Measurements from ENCODE around the gene PLG.
"Not testable (repeated sequence)": the region's sequence is repeated elsewhere in the genome, so short reads cannot be mapped to it uniquely, and the experiment has no call there.

The PLG gene

DNA sequence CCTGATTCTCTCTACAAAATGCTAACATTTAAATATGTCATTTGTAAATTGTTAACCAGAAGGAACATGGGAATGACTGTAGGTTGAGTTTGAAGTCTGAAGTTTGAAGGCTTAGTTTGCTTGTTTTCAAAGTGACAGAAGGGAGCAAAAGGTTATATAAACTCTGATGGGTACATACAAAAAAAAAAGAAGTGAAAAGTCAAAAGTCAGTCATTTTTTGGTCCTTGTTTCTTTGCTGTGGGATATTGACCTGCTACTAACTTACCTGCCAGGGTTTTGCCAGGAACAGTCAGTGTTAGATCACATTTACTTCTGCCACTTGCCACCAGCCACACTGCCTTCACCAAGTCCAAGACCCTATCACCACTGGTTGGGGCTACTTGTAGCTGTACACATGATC, 6.9 kb downstream of the PLG start:
- not testable (repeated sequence) for DNase-seq

DNA sequence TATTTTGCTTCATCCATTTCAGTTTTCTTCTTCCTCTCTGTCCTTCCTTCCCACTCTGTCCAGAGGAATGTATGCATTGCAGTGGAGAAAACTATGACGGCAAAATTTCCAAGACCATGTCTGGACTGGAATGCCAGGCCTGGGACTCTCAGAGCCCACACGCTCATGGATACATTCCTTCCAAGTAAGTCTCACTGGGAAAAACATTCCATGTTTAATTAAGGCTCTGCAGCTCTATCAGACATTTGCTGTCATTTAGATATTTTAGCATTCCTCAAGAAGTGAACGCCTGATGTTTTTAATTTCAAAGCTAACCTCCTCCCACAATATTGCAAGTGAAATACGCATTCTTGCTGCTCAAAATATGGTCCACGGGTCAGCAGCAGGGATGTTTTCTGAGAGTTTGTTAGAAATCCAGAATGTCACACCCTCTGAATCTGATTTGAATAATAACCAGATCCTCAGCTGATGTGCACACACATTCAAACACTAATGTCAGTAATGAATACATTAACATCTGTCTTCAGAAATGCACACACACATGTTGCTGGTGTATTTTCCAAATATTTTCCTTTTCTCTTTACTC, 12.8 kb downstream of the PLG start:
- DNase-seq, result no peak

DNA sequence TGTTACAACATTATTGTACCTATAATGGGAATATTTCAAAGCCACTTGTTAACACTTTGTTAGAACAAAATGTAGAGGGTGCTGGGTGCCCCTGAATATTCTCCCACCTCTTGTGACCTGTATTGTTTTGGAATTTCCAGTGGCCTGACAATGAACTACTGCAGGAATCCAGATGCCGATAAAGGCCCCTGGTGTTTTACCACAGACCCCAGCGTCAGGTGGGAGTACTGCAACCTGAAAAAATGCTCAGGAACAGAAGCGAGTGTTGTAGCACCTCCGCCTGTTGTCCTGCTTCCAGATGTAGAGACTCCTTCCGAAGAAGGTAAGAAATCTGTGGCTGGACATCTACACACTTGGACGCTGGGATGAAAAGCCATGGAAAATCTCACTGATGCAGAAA, 28.9 kb downstream of the PLG start:
- no peak for DNase-seq

DNA sequence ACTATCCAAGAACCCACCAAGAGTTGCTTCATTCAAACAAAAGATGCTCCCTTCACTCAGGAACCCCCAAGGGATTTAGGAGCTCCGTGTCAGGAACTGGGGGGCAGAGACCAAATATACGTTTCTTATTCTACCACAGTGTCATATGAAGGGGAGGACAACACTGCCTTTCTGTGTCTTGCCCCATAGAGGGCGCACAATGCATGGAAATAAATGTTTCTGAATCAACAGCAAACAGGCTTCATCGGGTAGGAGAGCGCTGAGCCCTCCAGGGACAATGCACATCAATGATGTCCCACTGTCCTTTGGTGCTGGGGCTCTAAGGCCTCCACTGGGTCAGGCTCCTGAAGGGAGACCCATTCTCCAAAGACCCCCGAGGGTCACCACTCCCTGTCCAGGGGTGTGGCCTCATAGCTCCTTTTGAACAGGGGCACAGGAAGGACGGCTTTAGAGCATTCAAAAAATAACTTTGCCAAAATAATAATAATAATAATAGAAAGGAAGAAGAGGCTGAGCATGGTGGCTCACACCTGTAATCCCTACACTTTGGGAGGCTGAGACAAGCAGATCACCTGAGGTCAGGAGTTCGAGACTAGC, 31.1 kb downstream of the PLG start:
- DNase-seq, result peak; percentile 30

DNA sequence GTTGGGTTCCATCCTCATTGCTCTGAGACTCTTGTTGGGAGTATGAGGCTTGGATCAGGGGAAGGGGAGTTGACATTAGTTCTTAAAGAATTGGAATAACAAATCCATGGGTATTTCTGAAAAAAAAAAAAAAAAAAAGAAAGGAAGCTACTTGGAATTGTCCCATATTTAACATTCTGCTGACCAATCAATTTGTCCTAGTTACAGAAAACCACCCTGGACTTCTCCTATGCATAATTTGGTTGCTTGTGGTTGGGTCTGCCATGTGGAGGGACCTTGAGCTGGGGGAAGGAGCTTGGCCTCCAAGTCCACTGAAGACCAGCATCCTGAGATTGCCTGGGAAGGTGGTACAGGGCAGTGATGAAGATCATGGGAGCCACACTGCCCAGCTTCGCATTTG, 32.6 kb downstream of the PLG start:
- no peak for DNase-seq

DNA sequence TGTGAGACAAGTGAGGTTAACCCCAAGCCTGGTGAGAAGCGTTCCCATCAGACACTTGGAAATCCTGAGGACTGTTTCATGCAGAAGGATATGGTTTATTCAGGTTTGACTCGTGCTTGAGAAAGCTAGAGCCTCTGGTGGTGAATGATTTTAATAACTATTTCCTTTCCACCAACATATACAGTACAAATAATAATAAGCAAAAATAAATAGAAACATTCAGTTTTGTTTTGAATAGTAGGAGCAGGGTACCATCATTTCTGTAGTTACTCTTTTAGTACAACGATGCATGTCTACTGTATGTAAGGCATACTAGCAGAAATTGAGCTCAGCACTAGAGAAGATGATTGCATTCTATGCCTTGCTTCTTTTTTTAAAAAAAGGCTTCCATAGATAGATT, 33.5 kb downstream of the PLG start:
- DNase-seq, result no peak

DNA sequence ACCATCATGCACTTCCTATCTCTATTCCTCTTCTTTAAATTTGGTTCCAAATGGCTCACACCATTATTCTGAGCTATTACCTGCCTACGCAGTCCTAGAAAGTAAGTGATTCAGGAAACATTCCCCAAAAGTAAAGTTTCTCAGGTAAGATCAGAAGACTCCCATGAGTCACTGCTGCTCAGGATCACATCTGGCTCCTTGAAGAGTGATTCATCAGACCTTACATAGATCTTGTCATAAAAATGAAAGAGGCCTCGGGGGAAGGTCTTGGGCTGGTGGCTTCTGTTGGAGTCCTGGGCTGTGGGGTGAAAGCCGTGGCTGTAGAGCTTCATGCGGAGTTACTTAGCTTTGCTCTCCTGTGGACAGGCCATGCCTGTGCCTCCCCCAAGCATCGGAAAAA, 35.9 kb downstream of the PLG start:
- no peak for DNase-seq

DNA sequence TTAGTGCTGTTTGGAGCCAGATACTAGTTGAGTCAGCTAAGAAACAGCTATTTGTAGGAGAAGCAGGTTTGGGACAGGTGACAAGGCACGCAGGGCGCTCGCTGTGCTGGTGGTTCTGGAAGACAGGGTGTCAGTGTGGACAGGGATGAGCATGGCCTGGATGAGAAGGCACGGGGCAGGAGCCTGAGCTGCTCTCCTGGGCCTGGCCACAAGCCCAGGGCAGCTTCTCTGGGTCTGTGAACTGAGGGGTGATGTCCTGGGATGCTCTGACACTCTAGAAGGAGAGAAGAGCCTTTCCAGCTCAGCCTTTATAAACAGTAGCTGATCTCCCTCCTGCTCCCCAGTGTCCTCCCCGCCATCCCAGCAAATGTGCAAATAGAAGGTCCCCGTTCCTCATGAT, 37.9 kb downstream of the PLG start:
- DNase-seq, result no peak

DNA sequence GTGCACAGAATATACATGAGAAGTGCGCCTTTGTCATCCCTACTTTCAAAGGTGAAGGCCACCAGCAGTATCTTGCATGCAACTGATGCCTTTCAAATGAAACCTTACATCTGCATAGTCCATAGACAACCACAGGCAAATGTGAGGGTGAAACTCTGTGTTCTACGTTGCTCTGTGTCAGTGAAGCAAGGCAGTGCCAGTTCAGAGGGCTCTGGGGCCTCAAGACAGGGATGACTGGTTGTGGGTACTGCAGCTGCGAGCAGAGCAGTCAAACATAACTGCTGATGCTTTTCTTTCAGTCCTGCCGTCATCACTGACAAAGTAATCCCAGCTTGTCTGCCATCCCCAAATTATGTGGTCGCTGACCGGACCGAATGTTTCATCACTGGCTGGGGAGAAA, 39.0 kb downstream of the PLG start:
- not testable (repeated sequence) for DNase-seq

DNA sequence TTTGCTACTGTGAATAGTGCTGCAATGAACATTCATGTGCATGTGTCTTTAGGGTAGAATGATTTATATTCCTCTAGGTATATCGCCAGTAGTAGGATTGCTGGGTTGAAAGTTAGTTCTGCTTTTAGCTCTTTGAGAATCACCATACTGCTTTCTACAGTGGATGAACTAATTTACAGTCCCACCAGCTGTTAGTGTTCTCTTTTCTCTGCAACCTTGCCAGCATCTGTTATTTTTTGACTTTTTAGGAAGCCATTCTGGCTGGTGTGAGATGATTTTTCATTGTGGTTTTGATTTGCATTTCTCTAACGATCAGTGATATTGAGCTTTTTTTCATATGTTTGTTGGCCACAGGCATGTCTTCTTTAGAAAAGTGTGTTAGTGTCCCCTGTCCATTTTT, 40.0 kb downstream of the PLG start:
- DNase-seq, result no peak

DNA sequence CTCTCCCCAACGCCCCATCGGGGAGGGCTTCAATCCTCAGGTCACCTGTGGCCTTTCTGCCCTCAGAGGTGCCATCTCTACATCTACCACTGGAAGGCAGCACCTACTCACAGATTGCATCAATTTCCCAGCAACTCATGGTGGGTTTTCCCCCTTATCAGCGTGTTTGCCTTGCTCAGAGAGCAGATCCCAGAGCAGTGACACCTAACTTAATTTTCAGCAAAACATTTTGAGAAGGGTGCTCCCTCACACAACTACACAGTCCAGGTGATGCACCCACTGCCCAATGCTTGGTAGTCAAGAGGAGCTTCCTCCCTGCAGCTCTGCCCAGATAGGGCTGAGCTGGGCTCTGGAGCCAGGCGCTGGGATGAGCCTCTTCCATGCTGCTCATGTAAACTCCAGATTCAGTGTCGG, 48.2 kb downstream of the PLG start:
- DNase-seq, result peak; percentile 30

DNA sequence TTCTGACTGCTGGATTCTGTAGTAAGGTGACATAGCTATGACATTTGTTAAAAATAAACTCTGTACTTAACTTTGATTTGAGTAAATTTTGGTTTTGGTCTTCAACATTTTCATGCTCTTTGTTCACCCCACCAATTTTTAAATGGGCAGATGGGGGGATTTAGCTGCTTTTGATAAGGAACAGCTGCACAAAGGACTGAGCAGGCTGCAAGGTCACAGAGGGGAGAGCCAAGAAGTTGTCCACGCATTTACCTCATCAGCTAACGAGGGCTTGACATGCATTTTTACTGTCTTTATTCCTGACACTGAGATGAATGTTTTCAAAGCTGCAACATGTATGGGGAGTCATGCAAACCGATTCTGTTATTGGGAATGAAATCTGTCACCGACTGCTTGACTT, 51.2 kb downstream of the PLG start:
- DNase-seq, result not testable (repeated sequence)

DNA sequence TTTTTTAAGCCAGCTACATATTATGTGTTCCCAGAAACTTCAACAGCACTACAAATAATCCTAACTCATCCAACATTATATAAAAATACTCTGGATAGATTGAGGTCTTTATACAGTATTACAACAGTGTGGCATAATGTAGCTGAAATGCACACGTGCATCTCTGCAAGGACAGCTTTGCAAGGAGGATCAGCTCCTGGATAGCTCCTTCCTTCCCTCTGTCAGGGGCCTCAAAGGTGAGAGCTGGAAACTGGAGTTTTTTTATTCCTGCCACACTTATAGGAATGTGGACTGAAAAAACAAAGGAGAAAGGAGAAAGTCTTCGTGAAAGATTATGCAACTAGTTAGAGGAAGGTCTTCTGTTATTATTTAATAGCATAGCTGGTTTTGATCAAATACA, 53.1 kb downstream of the PLG start:
- no peak for DNase-seq

DNA sequence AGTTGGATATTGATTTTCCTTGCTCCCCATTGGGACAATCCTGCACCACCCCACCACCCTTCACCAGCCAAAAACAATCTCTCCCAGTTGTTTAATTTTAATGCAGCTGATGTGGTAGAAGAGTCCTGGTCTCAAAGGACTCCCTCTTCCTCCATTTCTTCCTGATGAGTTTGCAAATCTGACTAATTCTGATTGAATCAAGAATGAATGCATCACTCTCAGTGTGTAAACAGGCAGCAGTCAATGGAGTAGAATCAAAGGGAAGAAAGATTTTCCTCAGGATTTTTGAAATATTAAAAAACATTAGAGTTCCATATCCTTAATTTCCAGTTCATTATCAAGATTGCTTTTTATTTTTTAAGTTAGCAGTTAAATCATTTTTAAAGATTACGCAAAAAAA, 54.0 kb downstream of the PLG start:
- DNase-seq, result no peak

DNA sequence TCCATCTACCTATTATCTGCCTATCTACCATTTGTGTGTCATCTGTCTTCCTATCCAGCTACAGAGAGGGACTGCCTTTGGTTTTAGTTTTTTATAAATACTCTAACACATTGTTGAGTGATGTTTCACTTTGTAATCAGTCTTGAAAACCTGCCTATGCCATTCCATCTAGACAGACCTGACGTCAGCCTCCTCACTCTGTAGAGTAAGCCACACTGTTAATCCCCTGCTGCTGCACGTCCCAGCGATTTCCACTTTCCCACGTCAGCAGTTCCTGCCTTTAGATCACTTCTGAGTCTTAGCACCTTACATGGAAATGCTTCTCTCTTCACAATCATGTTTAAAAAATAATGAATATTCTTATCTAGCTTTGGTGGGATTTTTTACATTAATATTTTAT, 54.8 kb downstream of the PLG start:
- DNase-seq, result no peak

DNA sequence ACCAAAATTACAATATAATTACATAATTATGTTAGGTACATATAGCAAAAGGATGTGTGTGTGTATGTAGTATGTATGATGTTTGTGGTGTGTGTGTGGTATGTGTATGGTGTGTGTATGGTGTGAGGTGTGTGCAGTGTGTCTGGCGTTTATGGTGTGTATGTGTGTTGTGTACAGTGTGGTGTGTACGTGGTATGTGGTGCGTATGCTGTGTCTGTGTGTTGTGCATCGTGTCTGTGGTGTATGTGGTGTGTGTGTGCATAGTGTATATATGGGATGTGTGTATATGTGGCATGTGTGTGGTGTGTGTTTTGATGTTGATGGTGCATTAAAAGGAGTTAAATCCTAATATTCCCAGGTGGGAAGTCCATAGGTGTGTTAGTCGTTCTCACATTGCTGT, 62.8 kb downstream of the PLG start:
- DNase-seq, result no peak

DNA sequence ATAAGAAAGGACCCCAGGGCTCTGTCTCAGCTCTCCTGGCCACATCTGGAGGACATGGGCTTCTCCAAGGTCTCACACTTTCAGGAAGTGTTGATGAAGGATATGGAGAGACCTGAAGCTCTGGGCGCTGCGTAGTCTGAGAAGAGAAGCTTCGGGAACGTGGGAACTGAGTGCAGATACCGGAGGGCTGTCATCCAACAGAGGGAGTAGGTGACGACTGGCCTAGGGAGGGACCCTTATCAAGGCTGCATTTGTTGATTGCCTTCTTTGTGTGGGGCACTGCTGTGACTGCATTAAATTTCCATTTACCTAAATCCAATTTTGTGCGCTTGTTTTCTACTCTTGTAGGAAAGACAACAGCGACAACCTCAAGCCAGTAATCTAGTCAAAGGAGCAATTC, 63.4 kb downstream of the PLG start:
- no peak for DNase-seq

DNA sequence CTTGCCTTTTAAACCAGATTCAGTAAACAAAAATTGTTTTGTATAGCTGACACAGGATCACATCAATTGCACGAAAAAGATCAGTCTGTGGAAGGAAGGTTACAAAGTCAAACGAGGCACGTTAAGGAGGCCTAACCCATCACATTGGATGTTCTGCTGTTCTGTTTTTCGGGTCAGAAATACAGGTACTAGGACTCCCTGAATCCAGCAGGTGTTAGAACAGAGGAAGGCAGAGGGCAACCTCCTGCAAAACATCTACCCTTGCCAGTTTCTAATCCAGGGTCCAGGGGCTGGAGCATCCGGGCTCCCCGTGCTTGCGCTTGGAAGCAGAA, 64.6 kb downstream of the PLG start:
- DNase-seq, result no peak

DNA sequence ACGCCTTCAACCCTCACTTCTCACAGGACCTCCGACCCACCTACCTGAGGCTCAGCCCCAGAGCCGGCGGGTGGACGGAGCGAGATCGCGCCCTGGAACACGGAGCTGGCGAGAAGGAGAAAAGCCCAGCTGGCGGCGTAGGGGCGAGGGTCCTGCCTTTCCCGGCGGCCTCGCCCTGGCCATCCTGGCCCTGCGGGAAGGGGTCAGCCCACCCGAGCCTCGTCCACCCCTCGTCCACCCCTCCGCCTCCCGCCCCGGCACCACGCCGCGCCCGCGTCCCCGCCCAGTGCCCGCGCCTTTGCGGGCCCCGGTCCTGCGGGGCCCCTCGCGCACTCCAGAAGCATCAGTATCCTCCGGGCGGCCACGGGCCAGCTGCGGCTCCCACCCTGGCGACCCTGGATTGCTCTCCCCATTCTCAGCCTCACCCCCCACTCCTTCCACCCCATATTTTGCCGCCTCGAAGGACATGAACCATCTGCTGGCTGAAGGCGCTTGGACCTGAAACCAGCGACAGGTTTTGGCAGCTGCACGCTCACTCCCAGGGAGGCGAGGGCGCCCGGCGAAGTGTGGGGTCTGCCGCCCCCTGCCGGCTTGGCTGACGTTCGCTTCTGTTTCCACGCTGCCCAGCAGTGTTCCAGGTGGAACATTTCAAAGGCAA, 65.1 kb downstream of the PLG start:
- DNase-seq, result peak; percentile 76

DNA sequence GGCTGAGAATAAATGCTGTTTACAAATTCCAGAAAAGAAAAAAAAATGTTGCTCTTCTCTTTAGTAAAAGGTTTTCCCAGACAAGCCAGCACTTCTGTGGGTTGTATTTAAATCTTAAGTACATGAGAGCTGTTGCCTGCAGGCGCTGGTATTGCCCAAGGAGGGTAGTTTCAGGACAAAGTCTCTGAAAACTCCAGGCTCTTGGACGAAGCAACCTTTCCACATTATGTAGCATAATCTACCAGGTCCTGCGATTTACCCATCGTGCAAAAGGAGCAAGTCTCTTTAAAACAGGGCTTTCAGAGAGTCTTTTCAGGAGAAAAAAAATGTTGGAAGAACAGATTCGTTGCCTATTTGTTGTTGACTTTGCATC, 65.6 kb downstream of the PLG start:
- no peak for DNase-seq

DNA sequence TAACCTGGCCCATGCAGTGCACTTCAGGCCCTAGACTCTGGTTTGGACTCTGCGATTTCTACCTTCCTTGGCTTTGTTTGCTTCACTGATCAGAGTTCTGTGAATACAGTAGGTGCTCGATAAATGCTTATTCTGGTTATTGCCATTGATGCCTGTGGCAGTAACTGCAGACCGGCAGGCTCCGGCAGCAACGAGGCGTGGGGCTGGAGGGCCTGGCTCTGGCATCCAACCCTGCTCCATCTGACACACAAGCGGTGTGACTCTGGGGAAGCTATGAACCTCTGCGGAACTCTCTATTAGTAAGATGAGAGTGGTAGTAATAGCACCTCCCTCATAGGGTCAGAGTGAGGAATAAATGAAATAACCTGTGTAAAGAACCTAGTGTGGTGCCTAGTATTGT, 66.1 kb downstream of the PLG start:
- DNase-seq, result no peak

DNA sequence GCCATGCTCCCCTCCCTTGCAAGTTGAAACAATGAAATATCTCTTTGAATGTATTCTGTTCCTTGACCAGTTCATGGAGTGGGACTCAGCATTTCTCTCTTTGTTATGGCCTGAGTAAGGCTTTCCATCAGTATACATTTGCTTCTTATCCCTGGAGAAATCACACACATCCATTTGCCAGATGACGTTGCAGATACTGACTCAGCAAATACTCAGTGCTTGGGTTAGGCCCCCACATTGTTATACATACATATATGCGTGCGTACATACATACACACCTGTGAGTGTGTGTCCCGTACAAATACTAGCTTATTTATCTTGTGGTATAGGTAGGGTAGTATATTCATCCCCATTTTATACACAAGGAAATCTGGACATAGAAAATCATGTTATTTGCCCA, 72.4 kb downstream of the PLG start:
- no peak for DNase-seq

DNA sequence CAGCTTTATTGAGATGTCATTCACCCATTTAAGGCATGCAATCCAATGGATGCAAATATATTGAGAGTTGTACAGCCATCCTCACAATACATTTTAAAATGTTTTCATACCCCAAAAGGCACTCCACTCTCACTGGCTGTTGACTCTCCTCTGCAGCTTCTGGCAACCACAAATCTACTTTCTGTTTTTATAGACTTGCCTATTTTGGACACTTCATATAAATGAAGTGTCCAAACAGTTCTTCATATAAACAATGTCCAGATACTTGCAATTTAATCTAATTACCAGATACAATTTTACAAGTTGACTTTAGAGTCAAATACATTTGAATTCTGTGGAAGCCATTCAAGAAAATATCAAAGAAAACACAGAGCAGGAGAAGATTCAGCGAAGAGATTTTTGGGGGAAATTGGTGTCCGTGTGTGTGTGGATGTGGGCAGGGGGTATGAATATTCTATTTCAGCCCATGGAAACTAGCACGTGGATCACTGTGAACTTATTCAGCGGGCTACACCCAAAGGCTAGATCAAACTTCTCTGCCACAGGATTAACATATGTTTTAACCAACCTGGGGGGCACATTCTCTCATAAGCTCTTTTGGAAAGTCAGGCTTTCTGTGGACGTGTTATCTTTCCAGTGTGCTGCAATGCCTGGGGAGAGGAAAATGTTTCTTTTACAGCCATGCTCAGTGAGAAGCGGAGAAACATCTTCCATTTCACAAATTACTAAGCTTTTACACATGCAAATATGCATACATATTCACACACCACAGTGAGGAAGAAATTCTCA, 73.9 kb downstream of the PLG start:
- DNase-seq, result no peak

DNA sequence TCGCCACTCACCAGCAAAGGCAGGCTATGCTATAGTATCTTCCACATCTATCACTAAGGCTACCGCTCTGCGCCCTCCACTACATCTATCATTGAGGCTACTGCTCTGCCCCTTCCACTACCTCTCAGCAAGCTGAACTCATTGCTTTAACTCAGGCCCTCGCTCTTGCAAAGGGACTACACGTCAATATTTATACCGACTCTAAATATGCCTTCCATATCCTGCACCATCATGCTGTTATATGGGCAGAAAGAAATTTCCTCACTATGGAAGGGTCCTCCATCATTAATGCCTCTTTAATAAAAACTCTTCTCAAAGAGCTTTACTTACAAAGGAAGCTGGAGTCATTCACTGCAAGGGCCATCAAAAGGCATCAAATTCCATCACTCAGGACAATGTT, 77.1 kb downstream of the PLG start:
- not testable (repeated sequence) for DNase-seq

Data from NCI-H2171 (cell line).